Endothelial cell of umbilical vein (primary cell): ENCODE measurements around the gene CAMK2B. TPM values are rescaled to one million over a fixed set of nuclear protein-coding genes. Genes with fewer than 3 reads are reported as not detected.

Experiments
- BruUV-seq: library from RNA; stranded (reverse); fragments of 400-500 nt; replicated peaks from 2 replicates; lab custom pipeline; 2021; lab: Mats Ljungman, UMichigan
- CTCF ChIA-PET: fragments of 300-600, 350-600 bp; sonication (Branson Sonifier 250); formaldehyde crosslinking; loops from one replicate; lab custom pipeline; 2021; ENCODE audit warnings: antibody characterized with exemption, inconsistent platforms; lab: Charles Lee
- POLR2A ChIA-PET: fragments of 300-600, 350-600 bp; sonication (Branson Sonifier 250); formaldehyde crosslinking; loops from one replicate; lab custom pipeline; 2021; ENCODE audit warnings: antibody characterized with exemption, inconsistent platforms; lab: Charles Lee
- DNase-seq: peaks from one replicate; pipeline ENCODE4 v3.0.0-alpha.2; 2011; ENCODE audit warnings: low read depth, low spot score
- FAIRE-seq: peaks from 2 replicates; lab custom pipeline; 2011; peaks lifted over from hg19 to GRCh38; lab: Jason Lieb, UNC
- H2AFZ ChIP-seq: 2 replicates; pipeline ENCODE4 v1.6.0; 2012; ENCODE audit warnings: low read depth, low read length, control low read depth, inconsistent platforms
- H3K27ac ChIP-seq: 2 replicates; pipeline ENCODE4 v1.5.1; 2011; ENCODE audit warnings: low read depth, mild to moderate bottlenecking, control low read depth, low read length, moderate library complexity; ENCODE audit not compliant: insufficient read depth
- H3K27me3 ChIP-seq, 2 experiments: 2 replicates each; pipeline versions ENCODE4 v1.6.0 to v1.6.1; 2011; ENCODE audit warnings: low read length in 2 of 2, mixed read lengths in 1 of 2; ENCODE audit not compliant: control insufficient read depth in 2 of 2, insufficient read depth in 2 of 2
- H3K36me3 ChIP-seq, 2 experiments: 2 replicates in 1 of 2; 3 replicates in 1 of 2; pipeline ENCODE4 v1.5.1; 2011; ENCODE audit warnings: low read length in 2 of 2, mild to moderate bottlenecking in 1 of 2, moderate library complexity in 1 of 2; ENCODE audit not compliant: control insufficient read depth in 2 of 2, insufficient read depth in 2 of 2; ENCODE audit errors: extremely low read depth in 1 of 2
- H3K4me1 ChIP-seq: 3 replicates; pipeline ENCODE4 v1.5.1; 2011; ENCODE audit warnings: mild to moderate bottlenecking, low read length; ENCODE audit not compliant: control insufficient read depth, insufficient read depth; ENCODE audit errors: extremely low read depth
- H3K4me2 ChIP-seq: 2 replicates; pipeline ENCODE4 v1.6.1; 2011; ENCODE audit warnings: low read length, control low read depth, mixed read lengths; ENCODE audit not compliant: insufficient read depth
- H3K4me3 ChIP-seq, 3 experiments: fragments of 200-600 bp in 1 of 3; sonication (generic), shearing (Covaris generic) in 1 of 3; replicated peaks in 1 of 3; 2 replicates each; pipeline ENCODE4 v1.5.1; 2011 to 2016; ENCODE audit warnings: control low read depth in 3 of 3, low read length in 3 of 3, mild to moderate bottlenecking in 2 of 3, inconsistent platforms in 1 of 3, low read depth in 1 of 3, moderate library complexity in 1 of 3; ENCODE audit not compliant: insufficient read depth in 1 of 3
- H3K79me2 ChIP-seq: 2 replicates; pipeline ENCODE4 v1.6.0; 2012; ENCODE audit warnings: low read length, inconsistent platforms; ENCODE audit not compliant: control insufficient read depth, insufficient read depth
- H3K9ac ChIP-seq: replicated peaks from 2 replicates; pipeline ENCODE3; 2011; ENCODE audit warnings: low read length, control low read depth; ENCODE audit not compliant: insufficient read depth; ENCODE audit errors: extremely low read depth
- H3K9me1 ChIP-seq: replicated peaks from 3 replicates; pipeline ENCODE4 v1.6.0; 2011; ENCODE audit warnings: mild to moderate bottlenecking, low read length; ENCODE audit not compliant: control insufficient read depth, insufficient read depth; ENCODE audit errors: extremely low read depth
- H3K9me3 ChIP-seq: replicated peaks from 2 replicates; pipeline ENCODE4 v1.5.1; 2012; ENCODE audit warnings: low read length, inconsistent platforms; ENCODE audit not compliant: control insufficient read depth, insufficient read depth
- H4K20me1 ChIP-seq: replicated peaks from 2 replicates; pipeline ENCODE3; 2011; ENCODE audit warnings: mild to moderate bottlenecking, low read length; ENCODE audit not compliant: control insufficient read depth, insufficient read depth; ENCODE audit errors: extremely low read depth
- EZH2 ChIP-seq: IDR thresholded peaks from 2 replicates; pipeline ENCODE4 v1.6.1; 2012; ENCODE audit warnings: borderline replicate concordance, low read depth, mild to moderate bottlenecking, moderate library complexity, low read length, inconsistent platforms; ENCODE audit not compliant: severe bottlenecking
- FOS ChIP-seq: IDR thresholded peaks from 2 replicates; pipeline ENCODE4 v1.6.1; 2011; ENCODE audit warnings: mild to moderate bottlenecking, low read length, moderate library complexity, borderline replicate concordance; ENCODE audit not compliant: insufficient read depth
- GATA2 ChIP-seq: IDR thresholded peaks from 2 replicates; pipeline ENCODE4 v1.7.0; 2011; ENCODE audit warnings: low read depth, mild to moderate bottlenecking, moderate library complexity, mixed read lengths, low read length; ENCODE audit not compliant: insufficient read length, insufficient read depth
- JUN ChIP-seq: IDR thresholded peaks from 2 replicates; pipeline ENCODE4 v1.6.1; 2011; ENCODE audit warnings: borderline replicate concordance, low read depth; ENCODE audit not compliant: insufficient read length, insufficient read depth
- MYC ChIP-seq: IDR thresholded peaks from one replicate; pipeline ENCODE4 v1.6.1; 2011; ENCODE audit warnings: mild to moderate bottlenecking, low read depth, low read length
- POLR2A ChIP-seq: IDR thresholded peaks from 2 replicates; pipeline ENCODE4 v1.6.1; 2012; ENCODE audit warnings: low read depth, mild to moderate bottlenecking, control low read depth, low read length
- POLR2AphosphoS5 ChIP-seq: IDR thresholded peaks from 2 replicates; pipeline ENCODE4 v1.6.1; 2012; ENCODE audit warnings: low read depth, mild to moderate bottlenecking, control low read depth, low read length, moderate library complexity; ENCODE audit not compliant: insufficient read depth
- dilution Hi-C: fragments of 300-500 bp; cut with MboI; formaldehyde crosslinking; loops from one replicate; pipeline ENCODE4 v1.15.0; 2019; ENCODE audit warnings: low sequenced_read_pairs; ENCODE audit not compliant: extremely low pct_ligation_motif_present
- intact Hi-C: fragments of 100-400 bp; cut with micrococcal nuclease; formaldehyde crosslinking; loops from one replicate; pipeline ENCODE4 v1.10.0; 2022
- polyA plus RNA-seq, 4 experiments: library from polyadenylated mRNA; depleted of rRNA in 3 of 4; stranded (reverse) in 3 of 4; unstranded in 1 of 4; fragments of >200 nt; gene quantifications; 2 replicates each; pipeline versions ENCODE4 v1.2.1 to v1.2.3, GENCODE V29; 2011 to 2012; ENCODE audit warnings: missing spikeins in 1 of 4
- total RNA-seq: library from RNA; stranded (reverse); gene quantifications from 2 replicates; pipeline ENCODE4 v1.2.3, GENCODE V29; 2021
- TF ChIP-seq, protein P1 (sequence below), 2 donors: IDR thresholded peaks; 1 replicate in 1 of 2; 2 replicates in 1 of 2; pipeline ENCODE4 v1.5.1; 2011; ENCODE audit warnings: low read length in 2 of 2, mild to moderate bottlenecking in 2 of 2, moderate library complexity in 2 of 2, control low read depth in 1 of 2, inconsistent platforms in 1 of 2, low read depth in 1 of 2; ENCODE audit not compliant: insufficient read depth in 1 of 2; ENCODE audit errors: extremely low read depth in 1 of 2

The CAMK2B gene
- total and polyA plus RNA-seq, 2 donors (not counting 3 experiments of a cell fraction or from before 2014, with no cell fraction given), result 0.57 to 1.6 TPM

DNA sequence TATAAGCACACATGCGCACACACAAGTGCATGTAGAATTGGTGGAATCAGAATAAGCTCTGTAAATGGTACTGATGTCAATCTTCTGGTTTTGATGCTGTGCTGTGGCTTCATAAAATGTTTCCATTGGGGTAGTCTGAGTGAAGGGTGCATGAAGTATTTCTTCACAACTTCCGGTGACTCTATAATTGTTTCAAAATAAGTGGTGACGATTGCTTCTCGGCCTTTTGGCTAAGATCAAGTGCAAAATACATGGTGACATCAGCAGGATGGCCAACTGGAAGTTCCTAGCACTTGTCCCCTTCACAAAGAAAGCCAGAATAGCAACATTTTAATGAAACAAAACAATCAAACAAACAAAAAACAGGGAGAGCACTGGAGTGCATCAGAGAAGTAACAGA, 41.6 kb upstream of the CAMK2B start:
- Histone ChIP-seq H4K20me1 (no peaks in the 10 kb centered on the region), H3K79me2 (no peaks in the 10 kb centered on the region), H3K9me3 (no peaks in the 10 kb centered on the region), H3K27ac (no peak overlapping the region), H3K4me2 (no peak overlapping the region), H2AFZ (no peak overlapping the region), H3K36me3 (no peaks in the 10 kb centered on the region), H3K4me3 (no peak overlapping the region), H3K4me1 (peaks cover 11% of the 10 kb centered on the region), H3K9ac (no peak overlapping the region), H3K27me3 (no peaks in the 10 kb centered on the region), H3K9me1 (no peaks in the 10 kb centered on the region)
- POLR2A ChIA-PET, result no interaction called here
- BruUV-seq, result no TSS peak
- no peak for DNase-seq
- dilution Hi-C loops, result no loop called here
- no peak for TF ChIP-seq MYC
- TF ChIP-seq EZH2, result no peak
- TF ChIP-seq, protein P1, sequence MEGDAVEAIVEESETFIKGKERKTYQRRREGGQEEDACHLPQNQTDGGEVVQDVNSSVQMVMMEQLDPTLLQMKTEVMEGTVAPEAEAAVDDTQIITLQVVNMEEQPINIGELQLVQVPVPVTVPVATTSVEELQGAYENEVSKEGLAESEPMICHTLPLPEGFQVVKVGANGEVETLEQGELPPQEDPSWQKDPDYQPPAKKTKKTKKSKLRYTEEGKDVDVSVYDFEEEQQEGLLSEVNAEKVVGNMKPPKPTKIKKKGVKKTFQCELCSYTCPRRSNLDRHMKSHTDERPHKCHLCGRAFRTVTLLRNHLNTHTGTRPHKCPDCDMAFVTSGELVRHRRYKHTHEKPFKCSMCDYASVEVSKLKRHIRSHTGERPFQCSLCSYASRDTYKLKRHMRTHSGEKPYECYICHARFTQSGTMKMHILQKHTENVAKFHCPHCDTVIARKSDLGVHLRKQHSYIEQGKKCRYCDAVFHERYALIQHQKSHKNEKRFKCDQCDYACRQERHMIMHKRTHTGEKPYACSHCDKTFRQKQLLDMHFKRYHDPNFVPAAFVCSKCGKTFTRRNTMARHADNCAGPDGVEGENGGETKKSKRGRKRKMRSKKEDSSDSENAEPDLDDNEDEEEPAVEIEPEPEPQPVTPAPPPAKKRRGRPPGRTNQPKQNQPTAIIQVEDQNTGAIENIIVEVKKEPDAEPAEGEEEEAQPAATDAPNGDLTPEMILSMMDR (IDR thresholded peaks at IDR 0.05; ENCODE audit: extremely low read depth in 1 of 2, insufficient read depth in 1 of 2, low read depth in 1 of 2, low read length in 2 of 2), result no peak
- no peak for TF ChIP-seq POLR2AphosphoS5
- TF ChIP-seq FOS, result no peak
- TF ChIP-seq POLR2A, result no peak
- no peak for TF ChIP-seq JUN
- no peak for TF ChIP-seq GATA2
- intact Hi-C loops, result no loop called here
- no peak for FAIRE-seq
- CTCF ChIA-PET, result interaction anchor here (0.6 to 1.6 kb wide), 5 partner anchors 12 to 198 kb away, joined by 3 to 5 read pairs (median 3); no protein-coding TSS in a partner anchor
